Stimulated activated CD4-positive, alpha-beta T cell treated with anti-CD3 and anti-CD28 coated beads, Interleukin-4, amount 100 ng/mL, for 48 hours (primary cell): ENCODE measurements around the gene IL6R.

ENCODE experiments used
- DNase-seq, 2 donors: peaks; one replicate each; pipeline ENCODE4 v3.0.0-alpha.2; 2020; ENCODE audit warnings: low read depth in 2 of 2

The IL6R gene

DNA sequence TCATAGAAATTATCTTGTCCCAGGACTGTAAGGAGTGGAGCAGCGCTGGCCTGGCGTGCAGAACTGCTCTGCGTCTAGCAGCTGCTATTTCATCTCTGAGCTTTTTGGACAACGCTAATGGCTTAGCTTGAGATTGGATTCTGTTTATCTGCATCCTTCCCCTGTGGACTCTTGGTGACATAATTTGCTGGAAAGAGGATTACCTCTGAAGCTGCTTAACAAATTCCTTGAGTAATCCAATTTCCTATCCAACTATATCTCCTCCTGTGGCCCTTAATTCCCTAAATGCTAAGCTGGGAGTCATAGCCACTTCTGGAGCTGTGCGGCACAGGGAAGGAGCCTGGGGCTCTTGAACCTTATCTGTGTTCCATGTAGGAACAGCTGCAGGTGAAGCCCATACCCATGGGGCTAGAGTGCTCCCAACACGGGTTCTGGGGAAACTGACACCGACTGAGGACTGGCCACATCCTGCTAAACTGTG, 43.2 kb downstream of the IL6R start:
- DNase-seq: no peak

DNA sequence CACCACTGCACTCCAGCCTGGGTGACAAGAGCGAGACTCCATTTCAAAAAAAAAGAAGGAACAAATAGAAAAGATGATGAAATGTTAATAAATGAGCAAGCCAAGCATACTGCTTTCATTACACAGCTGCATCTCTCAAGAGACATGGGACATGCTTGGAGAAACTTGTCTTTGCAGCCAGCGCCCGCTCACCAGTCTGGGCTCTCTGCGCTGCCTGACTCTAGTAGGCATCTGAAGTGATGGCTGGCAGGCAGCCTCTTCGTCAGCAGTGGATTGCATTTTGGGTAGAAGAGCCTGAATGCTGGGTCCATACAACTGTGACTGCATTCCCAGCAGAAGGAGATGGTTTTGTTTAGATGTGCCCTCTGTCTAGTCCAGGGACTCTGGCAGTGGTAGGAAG, 48.0 kb downstream of the IL6R start:
- no peak for DNase-seq

DNA sequence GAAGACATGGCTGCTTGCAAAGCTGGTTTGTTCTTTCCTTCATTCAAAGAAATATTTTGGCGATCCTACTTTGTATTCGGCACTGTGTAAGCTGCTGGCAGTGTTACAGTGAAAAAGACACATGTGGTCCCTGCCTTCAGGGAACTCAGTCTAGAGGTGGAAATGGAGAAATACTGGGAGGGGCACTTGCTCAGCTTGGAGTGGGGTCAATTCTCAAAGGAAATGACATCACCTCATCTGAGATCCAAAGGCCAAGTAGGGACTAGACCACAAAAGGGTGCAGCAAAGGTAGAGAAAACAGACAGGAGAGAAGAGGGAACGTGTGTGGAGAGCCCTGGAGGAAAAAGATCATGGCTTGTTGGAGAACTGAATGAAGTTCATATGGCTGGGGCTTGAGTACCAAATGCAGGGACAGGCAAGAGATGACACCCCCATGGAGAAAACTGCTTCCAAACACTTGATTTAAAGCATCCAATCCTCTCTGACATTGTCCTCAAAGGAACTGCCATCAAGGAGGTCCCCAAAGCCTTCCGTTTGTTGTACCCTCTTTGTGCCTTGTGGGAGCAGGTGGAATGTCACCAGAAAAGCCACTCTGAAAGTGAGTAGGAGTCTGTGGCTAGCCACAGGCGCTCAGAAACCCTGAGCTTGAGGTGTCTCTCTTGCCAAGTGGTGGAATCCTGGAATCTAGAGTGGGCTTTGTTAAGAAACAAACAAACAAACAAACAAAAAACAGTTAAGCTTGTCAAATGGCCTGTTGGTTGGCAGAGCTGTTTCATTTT, 48.6 kb downstream of the IL6R start:
- no peak for DNase-seq

DNA sequence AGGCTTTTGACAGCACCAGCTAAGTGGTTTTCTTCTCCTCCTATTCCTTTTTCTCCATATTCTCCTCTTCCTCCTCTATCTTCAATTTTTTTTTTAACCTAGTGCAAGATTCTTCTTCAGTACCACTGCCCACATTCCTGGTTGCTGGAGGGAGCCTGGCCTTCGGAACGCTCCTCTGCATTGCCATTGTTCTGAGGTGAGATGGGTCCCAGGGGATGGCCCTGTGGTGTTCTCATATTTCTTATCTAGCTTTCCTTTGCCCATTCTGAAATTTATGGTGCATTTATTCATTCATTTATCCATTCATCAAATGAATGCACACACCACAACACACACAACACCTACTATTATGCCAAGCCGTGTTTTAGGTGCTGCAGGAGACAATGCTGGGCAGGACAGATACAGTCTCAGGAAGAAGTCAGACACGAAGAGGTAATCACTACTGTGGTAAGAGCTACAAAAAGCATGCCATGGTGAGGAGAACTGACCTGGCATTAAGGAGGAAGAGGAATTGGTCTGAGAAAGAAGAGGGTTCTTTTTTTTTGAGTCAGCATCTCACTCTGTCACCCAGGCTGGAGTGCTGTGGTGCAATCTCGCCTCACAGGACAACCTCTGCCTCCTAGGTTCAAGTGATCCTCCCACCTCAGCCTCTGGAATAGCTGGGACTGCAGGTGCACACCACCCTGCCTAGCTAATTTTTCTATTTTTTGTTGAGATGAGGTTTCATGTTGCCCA, 49.4 kb downstream of the IL6R start:
- DNase-seq: no peak

DNA sequence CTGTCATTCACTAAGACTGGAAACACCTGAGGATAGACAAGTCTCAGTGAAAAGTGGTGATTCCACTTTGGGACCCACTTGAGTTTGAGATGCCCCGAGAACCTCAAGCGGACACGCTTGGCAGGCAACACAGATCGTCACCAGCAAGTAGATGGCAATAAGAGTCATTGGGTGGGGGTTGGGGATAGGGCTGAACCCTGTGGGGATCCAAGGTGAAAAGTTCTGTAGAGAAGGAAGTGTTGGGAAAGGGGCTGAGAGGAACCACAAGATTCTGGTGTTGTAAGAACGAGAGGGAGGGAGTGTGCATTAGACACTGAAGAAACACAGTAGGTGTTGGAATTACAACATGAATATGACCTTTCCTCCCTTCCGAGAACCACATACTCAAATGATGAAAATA, 51.5 kb downstream of the IL6R start:
- DNase-seq: no peak

DNA sequence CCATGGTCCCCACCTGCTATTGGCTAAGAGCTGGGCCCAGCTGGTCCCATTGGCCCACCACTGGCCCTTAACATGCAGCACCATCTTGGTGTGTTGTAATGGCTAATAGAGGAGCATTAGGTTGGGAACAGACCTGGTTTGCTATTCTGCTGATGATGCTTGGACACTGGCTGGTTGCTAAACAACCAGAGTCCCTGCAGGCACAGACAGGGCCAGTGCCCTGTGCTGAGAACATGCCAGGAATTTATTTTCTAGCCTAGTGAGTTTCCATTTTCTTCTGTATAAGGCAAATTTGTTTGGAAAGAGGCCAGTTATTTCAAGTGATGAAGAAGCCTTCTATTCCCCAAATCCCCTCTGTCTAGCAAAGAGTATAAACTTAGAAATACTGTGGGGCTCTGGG, 53.9 kb downstream of the IL6R start:
- DNase-seq: no peak

DNA sequence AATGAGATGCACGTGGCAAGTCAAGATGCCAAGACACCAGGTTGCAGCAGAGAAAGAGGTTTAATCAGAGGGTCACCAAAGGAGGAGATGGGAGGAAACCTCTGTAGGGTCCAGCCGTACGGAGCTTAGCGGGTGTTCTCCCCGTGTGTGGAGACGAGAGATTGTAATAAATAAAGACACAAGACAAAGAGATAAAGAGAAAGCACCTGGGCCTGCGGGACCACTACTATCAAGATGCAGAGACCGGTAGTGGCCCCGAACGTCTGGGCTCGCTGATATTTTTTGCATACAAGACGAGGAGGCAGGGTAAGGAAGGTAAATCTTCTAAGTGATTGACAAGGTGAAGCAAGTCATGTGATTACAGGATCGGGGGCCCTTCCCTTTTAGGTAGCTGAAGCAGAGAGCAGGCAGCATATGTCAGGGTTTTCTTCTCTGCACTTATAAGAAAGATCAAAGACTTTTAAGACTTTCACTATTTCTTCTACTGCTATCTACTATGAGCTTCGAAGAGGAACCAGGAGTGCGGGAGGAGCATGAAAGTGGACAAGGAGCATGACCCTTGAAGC, 55.6 kb downstream of the IL6R start:
- DNase-seq: no peak

DNA sequence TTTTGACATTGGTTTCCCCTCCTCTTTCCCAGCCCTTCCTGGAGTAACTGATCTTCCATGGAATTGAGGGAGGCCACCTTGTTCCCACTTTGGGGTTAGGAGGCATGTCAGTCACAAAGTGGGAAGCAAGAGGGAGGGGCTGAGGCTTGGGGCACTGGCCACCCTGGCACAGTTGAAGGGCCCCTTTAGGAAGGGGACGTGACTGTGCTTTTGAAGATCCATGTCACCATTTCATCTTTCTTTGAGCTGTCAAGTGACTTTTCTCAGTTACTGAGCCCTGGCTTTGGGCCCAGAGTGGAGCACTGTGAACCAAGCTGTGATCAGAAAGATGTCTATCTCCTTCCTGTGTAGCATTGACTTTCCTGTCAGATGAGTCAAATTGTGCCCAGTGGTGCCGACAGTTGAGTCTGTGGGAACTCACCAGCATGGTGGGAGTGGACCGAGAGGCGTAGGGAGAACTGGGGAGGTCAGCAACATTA, 58.4 kb downstream of the IL6R start:
- DNase-seq: peak; percentile 36 to 58

DNA sequence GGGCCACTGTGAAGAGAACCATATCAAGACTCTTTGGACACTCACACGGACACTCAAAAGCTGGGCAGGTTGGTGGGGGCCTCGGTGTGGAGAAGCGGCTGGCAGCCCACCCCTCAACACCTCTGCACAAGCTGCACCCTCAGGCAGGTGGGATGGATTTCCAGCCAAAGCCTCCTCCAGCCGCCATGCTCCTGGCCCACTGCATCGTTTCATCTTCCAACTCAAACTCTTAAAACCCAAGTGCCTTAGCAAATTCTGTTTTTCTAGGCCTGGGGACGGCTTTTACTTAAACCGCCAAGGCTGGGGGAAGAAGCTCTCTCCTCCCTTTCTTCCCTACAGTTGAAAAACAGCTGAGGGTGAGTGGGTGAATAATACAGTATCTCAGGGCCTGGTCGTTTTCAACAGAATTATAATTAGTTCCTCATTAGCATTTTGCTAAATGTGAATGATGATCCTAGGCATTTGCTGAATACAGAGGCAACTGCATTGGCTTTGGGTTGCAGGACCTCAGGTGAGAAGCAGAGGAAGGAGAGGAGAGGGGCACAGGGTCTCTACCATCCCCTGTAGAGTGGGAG, 60.6 kb downstream of the IL6R start:
- DNase-seq: no peak

DNA sequence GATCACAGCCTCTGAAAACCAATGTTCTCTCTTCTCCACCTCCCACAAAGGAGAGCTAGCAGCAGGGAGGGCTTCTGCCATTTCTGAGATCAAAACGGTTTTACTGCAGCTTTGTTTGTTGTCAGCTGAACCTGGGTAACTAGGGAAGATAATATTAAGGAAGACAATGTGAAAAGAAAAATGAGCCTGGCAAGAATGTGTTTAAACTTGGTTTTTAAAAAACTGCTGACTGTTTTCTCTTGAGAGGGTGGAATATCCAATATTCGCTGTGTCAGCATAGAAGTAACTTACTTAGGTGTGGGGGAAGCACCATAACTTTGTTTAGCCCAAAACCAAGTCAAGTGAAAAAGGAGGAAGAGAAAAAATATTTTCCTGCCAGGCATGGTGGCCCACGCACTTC, 61.1 kb downstream of the IL6R start:
- no peak for DNase-seq

DNA sequence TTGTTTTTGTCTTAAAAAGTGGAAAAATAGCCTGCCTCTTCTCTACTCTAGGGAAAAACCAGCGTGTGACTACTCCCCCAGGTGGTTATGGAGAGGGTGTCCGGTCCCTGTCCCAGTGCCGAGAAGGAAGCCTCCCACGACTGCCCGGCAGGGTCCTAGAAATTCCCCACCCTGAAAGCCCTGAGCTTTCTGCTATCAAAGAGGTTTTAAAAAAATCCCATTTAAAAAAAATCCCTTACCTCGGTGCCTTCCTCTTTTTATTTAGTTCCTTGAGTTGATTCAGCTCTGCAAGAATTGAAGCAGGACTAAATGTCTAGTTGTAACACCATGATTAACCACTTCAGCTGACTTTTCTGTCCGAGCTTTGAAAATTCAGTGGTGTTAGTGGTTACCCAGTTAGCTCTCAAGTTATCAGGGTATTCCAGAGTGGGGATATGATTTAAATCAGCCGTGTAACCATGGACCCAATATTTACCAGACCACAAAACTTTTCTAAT, 61.8 kb downstream of the IL6R start:
- no peak for DNase-seq

DNA sequence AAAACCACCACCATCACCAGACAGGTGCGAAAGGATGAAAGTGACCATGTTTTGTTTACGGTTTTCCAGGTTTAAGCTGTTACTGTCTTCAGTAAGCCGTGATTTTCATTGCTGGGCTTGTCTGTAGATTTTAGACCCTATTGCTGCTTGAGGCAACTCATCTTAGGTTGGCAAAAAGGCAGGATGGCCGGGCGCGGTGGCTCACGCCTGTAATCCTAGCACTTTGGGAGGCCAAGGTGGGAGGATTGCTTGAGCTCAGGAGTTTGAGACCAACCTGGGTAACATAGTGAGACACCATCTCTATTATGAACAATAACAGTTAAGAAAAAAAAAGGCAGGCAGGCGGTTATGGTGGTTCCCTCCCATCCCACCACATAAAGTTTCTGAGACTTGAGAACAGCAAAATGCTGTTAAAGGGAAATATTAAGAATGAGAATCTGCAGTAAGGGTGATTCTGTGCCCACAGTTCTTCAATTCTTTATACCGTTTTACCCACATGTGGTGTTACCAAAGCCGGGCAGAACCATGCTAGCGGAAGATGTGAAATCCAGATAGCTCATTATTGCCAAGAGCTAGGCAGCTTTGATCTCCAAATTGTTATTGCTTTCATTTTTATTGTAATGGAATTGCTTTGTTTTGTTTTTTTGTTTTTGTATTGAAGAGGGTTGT, 62.4 kb downstream of the IL6R start:
- DNase-seq: no peak

DNA sequence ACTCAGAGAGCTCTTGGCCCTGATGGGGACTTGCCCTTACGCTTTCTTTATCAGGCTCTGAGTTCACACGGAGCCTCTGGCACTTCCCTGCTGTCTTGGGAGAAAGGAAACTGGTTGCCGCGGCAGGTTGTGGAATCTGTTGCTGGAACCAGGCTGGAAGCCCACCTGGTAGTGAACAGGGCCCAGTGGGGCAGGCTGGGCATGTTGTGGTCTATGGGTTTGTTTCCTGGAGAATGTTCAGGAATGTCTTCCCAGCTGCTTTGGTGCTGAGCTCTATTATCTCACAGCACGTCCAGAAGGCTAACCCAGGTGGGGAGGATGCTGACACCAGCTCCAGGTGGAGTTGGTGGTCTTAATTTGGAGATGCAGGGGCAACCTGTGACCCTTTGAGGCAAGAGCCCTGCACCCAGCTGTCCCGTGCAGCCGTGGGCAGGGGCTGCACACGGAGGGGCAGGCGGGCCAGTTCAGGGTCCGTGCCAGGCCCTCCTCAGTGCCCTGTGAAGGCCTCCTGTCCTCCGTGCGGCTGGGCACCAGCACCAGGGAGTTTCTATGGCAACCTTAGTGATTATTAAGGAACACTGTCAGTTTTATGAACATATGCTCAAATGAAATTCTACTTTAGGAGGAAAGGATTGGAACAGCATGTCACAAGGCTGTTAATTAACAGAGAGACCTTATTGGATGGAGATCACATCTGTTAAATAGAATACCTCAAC, 63.5 kb downstream of the IL6R start:
- no peak for DNase-seq

DNA sequence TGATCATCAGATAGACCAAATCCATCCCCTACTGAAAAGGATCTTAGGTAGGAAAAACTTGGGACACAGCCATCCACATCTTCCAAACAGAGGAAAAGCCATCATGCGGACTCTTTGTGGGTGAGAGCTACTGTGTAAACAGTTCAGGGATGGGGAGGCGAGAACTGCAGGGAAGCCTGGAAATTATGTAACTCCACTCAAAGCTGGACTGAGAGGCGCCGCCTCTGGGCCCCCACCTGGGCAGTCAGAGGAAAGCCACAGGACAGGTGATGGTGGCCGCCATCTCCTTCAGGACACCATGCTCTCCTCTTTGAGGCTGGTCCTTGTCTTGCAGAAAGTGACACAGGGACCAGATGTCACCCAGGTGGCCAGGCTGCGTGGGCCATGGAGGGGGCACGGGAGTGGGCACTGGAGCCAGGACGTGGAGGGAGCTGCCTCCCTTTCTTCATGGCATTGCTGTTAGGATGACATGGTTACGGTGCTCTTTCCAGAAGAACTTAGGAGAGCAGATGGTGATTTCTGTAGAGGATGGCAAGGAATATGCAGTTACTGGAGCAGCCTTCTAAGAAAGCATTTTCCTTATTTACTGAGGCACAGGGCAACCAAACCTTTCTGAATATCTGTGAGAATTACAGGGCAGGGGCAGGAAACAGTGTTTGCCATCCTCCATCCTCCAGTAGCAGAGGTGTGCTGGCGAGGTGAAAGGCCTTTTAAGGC, 64.9 kb downstream of the IL6R start:
- no peak for DNase-seq

DNA sequence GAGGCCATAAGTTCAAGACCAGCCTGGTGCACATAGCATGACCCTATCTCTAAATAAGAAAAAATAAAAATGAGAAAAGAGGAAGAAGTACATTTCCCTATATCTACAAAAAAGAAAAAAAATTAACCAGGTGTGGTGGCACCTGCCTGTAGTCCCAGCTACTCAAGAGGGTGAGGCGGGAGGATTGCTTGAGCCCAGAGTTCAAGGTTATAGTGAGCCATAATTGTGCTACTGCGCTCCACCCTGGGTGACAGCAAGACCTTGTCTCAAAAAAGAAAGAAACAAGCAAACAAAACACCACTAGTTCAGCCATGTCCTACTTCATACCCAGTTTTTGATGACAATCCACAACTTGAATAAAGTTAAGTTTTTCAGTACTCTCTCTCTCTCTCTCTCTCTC, 66.2 kb downstream of the IL6R start:
- DNase-seq: no peak

DNA sequence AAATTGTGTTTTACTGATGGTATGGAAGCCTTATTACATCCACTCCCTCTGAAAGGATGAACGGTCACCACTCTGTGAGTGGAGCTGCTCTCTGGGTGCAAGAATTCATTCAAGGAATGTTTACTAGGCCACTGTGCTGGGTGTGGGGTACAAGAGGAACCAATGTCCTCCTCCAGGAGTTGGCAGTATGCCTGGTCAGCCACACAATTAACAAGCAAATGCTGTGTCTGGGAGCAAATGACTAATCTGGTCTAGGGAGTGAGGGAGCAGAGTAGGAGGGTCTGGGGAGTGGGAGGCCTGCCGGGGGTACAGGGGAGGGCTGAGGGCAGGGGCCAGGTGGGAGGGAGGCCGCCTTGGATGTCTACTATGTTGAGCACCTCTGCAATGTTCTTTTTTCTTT, 69.7 kb downstream of the IL6R start:
- DNase-seq: no peak

DNA sequence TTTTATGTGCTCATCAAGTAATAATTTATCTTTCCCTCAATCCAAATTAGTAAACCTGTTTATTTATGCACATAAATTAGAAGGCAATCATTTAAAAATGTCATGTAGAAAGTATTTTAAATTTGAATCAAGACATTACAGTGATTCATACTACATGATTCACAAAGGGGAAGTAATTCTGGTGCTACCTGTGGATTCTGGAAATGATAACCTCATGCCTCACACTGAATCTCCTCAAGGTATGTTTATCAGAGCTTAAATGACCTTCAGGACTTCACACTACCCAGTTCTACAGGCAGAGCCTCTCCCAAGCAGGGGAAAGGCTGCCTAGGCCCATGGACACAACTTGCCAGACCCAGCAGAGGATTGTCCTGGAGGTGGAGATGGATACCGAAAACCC, 71.6 kb downstream of the IL6R start:
- no peak for DNase-seq

DNA sequence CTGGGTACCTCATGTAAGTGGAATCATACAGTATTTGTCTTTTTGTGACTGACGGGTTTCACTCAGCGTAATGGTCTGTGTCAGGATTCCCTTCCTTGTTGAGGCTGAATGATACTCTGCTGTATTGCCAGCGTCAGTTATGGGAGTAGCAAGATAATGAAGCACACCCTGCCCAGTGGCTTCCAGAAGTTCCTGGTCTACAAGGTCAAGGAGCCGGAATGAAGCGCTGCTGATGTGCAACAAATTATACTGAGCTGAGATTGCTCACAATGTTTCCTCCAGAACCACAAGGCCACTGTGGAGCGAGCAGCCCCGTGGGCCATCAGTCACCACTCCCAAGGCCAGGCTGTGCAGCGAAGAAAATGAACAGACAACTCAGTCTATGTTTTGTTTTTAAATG, 72.9 kb downstream of the IL6R start:
- no peak for DNase-seq

DNA sequence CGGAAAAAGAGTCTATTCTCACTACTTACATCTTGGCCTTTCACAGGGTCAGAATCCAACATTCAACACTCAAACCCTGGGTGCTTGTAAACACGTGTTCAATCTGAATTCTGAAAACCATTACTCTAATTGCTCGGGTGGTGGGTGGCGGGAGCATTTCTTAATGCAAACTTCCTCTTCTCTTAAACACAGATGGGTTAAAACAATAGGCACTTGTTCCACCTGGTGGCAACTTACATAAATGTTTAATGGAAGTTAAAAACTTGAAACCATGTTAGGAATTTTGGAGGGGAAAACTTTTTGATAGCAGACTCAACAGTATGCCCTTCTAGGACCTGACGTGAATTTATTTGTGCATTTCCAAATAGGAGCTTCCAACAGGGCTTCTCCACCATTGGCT, 73.5 kb downstream of the IL6R start:
- no peak for DNase-seq

DNA sequence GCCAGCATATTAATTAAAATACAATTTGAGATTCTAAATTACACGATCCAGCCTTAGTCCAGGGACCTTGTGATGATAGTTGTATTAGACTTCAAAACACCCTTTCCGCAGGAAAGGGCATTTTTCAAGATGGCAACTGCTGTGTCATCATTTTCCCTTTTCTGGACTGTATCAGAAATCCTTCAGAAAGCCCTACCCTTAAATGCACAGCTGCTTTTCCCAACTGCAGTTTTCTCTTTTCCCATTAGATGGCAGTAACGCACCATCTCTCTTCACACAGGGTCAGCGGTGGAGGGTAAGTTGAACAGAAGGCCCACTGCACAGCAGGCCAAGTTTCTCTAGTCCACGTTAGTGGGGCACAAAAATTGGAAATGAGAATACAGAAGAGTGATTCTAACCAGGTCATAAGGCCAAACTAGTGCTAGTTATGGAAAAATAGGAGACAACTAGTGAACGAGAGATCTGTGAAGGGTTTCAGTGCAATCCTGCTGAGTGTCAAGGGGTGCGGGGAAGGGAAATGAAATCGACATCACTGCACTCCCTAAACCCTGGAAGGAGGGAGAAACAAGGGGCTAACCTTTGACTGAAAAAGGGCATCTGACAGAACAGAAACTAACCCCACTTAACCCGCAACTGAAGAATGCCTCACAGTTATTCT, 74.8 kb downstream of the IL6R start:
- peak; percentile 33 to 49 for DNase-seq
